ENCODE results near the gene CCDC88C.

DNA sequence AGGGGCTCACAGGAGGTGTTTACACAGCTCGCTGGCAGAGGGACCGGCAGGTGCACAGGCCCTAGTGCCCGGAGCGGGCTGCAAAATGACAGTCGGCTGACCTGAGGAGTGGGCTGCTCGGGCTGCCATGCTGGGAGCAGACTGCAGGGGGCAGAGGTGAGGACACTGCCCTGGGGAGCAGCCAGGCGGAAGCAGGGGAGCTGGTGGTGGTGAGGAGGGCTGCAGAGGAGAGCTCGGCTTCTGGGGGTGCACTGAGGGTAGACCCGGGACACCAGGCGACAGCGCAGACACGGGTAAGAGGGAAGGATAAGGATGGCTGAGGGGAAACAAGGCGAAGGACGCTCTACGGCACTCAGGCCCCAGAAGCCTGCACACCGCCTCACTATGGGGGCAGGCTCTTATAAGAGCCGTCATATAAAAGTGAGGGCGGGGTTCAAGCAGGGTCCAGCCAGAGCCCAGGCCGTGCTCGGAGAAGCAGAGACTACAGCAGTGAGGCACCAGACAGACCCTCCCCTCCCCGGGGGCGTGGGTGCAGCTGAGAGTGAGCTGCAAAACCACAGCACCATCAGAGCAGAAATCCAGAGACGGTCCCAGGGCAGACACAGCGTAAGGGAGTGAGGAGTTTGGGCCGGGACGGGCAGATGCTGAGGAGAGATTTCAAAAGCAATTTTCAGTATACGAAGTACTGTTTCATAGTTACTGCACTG, 62.5 kb downstream of the CCDC88C start:
- TF ChIP-seq CTCF (IDR thresholded peaks at IDR 0.05 in 4 of 5, conservative IDR thresholded peaks at IDR 0.05 in 1 of 5) (peak in 1 of 5 experiments; percentile 9), POLR2A (IDR thresholded peaks at IDR 0.05) (no peak)
